Right lobe of liver (tissue), 4 donors: Measurements from ENCODE around the gene LYST.

Source experiments
- POLR2A ChIP-seq: fragments of 450-650 bp; IDR thresholded peaks from one replicate; pipeline ENCODE4 v1.6.1; 2017; ENCODE audit warnings: antibody characterized with exemption, mild to moderate bottlenecking
- TF ChIP-seq, protein P1 (sequence below), 4 donors: fragments of 200-600 bp in 3 of 4; fragments of 450-650 bp in 1 of 4; IDR thresholded peaks; one replicate each; pipeline versions ENCODE4 v1.5.1 to v1.8.0; 2016 to 2022; ENCODE audit warnings: antibody characterized with exemption in 4 of 4, mild to moderate bottlenecking in 2 of 4
- donor health status: DM: no; HTN: no; CAD: no.
- donor health status: DM: no; HTN: no; CAD: no.
- donor health status: DM: no; HTN: yes; CAD: no.

DNA sequence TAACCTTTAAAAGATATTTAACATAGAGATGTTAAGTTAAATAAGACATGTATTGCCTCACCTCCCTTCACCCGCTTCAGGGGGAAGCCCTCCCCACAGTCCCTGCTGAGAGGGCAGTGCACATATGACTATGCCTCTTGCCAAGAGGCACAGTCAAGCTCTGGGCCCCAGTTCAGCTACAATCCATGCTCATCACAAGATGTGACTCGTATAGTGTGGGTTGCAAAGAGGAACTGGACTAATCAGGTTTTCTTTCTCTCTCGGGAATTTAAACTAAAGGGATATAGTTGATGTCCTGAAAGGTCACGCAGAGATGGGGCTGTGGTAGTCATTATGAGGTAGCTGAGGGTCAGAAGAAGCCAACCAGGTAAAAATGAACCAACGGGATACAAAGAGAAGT is 35.6 kb downstream of the LYST start:
- TF ChIP-seq, protein P1, sequence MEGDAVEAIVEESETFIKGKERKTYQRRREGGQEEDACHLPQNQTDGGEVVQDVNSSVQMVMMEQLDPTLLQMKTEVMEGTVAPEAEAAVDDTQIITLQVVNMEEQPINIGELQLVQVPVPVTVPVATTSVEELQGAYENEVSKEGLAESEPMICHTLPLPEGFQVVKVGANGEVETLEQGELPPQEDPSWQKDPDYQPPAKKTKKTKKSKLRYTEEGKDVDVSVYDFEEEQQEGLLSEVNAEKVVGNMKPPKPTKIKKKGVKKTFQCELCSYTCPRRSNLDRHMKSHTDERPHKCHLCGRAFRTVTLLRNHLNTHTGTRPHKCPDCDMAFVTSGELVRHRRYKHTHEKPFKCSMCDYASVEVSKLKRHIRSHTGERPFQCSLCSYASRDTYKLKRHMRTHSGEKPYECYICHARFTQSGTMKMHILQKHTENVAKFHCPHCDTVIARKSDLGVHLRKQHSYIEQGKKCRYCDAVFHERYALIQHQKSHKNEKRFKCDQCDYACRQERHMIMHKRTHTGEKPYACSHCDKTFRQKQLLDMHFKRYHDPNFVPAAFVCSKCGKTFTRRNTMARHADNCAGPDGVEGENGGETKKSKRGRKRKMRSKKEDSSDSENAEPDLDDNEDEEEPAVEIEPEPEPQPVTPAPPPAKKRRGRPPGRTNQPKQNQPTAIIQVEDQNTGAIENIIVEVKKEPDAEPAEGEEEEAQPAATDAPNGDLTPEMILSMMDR (IDR thresholded peaks at IDR 0.05), result no peak
- TF ChIP-seq POLR2A, result no peak
